ENCODE results near the gene LRRC63.
"Not testable (repeated sequence)": the region's sequence is repeated elsewhere in the genome, so short reads cannot be mapped to it uniquely, and the experiment has no call there.

- TF ChIP-seq, protein P1, sequence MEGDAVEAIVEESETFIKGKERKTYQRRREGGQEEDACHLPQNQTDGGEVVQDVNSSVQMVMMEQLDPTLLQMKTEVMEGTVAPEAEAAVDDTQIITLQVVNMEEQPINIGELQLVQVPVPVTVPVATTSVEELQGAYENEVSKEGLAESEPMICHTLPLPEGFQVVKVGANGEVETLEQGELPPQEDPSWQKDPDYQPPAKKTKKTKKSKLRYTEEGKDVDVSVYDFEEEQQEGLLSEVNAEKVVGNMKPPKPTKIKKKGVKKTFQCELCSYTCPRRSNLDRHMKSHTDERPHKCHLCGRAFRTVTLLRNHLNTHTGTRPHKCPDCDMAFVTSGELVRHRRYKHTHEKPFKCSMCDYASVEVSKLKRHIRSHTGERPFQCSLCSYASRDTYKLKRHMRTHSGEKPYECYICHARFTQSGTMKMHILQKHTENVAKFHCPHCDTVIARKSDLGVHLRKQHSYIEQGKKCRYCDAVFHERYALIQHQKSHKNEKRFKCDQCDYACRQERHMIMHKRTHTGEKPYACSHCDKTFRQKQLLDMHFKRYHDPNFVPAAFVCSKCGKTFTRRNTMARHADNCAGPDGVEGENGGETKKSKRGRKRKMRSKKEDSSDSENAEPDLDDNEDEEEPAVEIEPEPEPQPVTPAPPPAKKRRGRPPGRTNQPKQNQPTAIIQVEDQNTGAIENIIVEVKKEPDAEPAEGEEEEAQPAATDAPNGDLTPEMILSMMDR (conservative IDR thresholded peaks at IDR 0.05; ENCODE audit: low read depth, low read length), result not testable (repeated sequence)
- TF ChIP-seq SMC3 (IDR thresholded peaks at IDR 0.05; ENCODE audit: low read depth, low read length); CEBPB (IDR thresholded peaks at IDR 0.05; ENCODE audit: low read depth, low read length); MAZ (IDR thresholded peaks at IDR 0.05; ENCODE audit: borderline replicate concordance, low read depth, low read length); BHLHE40 (IDR thresholded peaks at IDR 0.05; ENCODE audit: low read depth, low read length): not testable (repeated sequence)
These were observed 3.0 kb downstream of the LRRC63 start for GRCh38 chr13:46214741-46215140.
